Uterus (tissue), 2 donors: ENCODE results near the gene PLA2G4D.
"Not testable (repeated sequence)": the region's sequence is repeated elsewhere in the genome, so short reads cannot be mapped to it uniquely, and the experiment has no call there.

Source experiments
- CTCF ChIP-seq, 4 experiments: fragments of 200-600 bp in 2 of 4; fragments of 450-650 bp in 2 of 4; sonication (generic) in 2 of 4; IDR thresholded peaks; one replicate each; pipeline ENCODE4 v1.5.1; 2016 to 2019; ENCODE audit warnings: antibody characterized with exemption in 4 of 4, mild to moderate bottlenecking in 2 of 4, moderate library complexity in 1 of 4
- POLR2A ChIP-seq, 2 donors: fragments of 450-650 bp; IDR thresholded peaks; one replicate each; pipeline ENCODE4 v1.6.1; 2016; ENCODE audit warnings: antibody characterized with exemption in 2 of 2, mild to moderate bottlenecking in 1 of 2, moderate library complexity in 1 of 2

GRCh38 chr15:42091753-42092397, 2.5 kb downstream of the PLA2G4D start:
- not testable (repeated sequence) for TF ChIP-seq CTCF, POLR2A (IDR thresholded peaks at IDR 0.05)
